Stimulated activated CD8-positive, alpha-beta memory T cell treated with anti-CD3 and anti-CD28 coated beads, Interleukin-4, amount 100 ng/mL, for 24 hours (primary cell): ENCODE results near the gene WDR72.

ENCODE experiments used
- DNase-seq: peaks from one replicate; pipeline ENCODE4 v3.0.0-alpha.2; 2020; ENCODE audit warnings: low read depth

Gene WDR72

GRCh38 chr15:53534105-53534839, 225.2 kb downstream of the WDR72 start:
- DNase-seq, result no peak

- no peak for DNase-seq
Observed at GRCh38 chr15:53530761-53531160, 228.7 kb downstream of the WDR72 start.

DNA sequence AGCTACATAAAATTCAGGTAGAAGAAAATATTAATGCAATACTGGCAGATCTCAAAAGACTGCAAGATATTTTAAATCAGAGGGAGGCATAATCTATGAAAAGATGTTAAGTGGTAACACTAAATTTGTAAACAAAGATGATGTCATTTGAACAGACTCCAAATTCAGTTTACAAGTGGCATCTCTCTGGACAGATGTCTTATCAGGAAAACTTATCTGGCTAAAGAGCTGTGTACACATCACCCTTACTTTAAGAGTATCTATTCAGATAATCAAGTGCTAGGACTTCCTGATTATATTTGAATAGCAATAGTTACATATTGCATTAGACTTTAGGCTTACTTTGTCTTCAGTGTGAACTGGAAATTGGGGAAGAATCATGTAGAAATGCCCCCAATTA, 231.5 kb downstream of the WDR72 start:
- no peak for DNase-seq

- DNase-seq, result no peak
Observed at GRCh38 chr15:53525894-53526293, 233.6 kb downstream of the WDR72 start.

DNA sequence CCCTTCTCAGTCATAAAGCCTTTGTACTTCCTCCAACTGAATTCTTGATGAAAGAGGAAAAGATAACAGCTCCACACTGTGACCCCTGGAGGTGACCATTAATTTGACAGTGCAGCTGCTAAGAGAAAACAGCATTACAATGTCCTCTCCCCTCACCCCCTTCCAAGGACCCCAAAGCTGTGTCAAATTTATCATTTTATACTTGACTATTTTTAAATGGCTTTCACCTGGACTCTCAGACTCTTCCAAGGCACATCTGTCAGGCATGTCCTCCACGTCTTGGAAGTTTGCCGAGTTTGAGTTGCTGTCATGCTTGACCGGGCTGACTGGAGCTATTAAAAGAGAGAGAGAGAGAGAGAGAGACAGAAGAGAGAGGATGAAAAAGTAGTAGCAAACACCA, 236.5 kb downstream of the WDR72 start:
- no peak for DNase-seq

DNA sequence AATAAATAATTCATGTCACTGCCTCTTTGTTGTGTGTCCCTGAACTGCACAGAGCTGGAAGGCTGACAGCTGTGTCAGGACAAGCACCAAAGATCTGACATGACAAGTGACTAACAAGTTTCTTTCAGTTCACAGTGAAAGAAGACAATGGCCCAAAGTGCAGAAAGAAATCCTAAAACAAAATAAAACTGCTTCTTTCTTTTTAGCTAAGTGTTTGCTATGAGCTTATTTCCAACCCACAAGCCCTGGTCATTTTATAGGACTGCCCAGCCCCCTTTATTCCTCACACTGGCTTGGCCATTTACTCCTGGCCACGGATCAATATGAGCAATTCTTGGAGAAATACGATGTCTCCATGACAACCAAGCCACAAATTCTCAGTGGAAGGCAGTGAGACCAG, 238.5 kb downstream of the WDR72 start:
- no peak for DNase-seq

DNA sequence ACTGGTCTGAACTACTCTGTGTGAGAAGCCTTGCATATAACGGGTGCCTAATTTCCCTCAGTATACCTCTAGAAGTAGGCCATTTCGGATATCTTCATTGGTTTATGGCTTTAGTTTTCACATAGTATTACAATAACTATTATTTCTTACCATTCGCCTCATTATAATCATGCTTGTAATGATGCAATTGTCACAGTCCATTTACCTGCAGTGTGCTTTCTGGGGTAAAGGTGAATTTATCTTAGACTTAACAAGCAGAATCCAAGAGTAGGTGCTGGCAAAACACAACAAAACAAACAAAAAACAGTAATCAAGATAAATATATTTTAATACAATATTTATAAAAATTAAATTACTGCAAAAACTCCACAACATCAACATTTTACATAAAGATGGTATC, 246.0 kb downstream of the WDR72 start:
- no peak for DNase-seq

DNA sequence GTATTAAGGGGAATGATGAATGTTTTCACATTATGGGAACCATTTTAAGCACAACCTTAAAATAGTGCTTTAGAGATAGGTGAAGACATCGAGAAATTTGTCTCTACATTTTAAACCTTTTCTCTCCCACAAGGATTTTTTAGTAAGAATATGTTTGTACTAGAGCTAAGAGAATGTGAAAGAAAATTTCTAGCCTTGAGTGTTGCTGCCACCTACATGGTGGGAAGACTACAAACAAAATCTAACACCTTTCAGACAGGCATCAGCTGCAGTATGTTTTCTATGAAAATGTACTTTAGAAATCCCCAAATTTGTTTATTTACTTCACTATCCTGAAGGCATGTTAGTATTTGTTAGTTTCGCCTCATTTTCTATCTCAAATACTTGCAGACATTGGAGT, 247.4 kb downstream of the WDR72 start:
- no peak for DNase-seq

DNA sequence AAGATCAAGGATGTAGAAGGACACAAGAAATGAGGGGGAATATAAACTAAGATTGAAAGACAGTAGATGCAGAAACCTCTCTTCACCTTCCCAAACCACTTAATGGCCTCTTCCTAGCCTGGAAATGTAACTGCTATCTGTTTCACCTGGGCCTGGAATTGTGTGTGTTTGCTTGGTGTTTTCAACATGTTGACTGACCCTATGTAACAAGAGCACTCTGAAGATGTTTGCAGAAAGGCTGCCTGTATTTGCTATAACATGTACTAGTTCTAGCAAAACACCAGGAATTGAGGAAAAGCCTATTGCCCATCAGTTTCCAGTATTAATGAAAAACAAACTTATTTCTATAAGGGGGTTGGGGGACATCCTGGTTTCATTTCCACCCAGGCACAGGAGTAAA, 248.3 kb downstream of the WDR72 start:
- DNase-seq, result no peak

GRCh38 chr15:53506370-53506769, 253.1 kb downstream of the WDR72 start:
- no peak for DNase-seq

- no peak for DNase-seq
Observed at GRCh38 chr15:53498996-53499395, 260.5 kb downstream of the WDR72 start.

GRCh38 chr15:53490341-53490740, 269.1 kb downstream of the WDR72 start:
- DNase-seq, result no peak

DNA sequence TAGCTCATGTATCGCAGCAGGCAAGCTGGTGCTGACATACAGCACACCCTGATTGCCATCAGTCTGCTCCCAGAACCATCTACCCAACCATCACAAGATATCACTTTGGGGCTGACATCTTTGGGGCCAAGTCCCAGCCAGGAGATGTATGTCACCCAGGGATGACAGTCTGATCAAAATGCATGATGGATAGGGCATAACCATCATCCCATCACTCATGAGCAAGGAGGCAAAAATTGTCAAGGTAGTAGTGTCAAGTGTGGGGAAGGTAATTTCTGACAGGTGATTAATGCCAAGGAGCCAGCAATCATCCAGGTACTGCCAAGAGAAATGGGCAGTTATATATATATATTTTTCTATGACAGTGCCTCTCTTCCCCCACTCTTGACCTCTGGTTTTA, 277.4 kb downstream of the WDR72 start:
- DNase-seq, result no peak

DNA sequence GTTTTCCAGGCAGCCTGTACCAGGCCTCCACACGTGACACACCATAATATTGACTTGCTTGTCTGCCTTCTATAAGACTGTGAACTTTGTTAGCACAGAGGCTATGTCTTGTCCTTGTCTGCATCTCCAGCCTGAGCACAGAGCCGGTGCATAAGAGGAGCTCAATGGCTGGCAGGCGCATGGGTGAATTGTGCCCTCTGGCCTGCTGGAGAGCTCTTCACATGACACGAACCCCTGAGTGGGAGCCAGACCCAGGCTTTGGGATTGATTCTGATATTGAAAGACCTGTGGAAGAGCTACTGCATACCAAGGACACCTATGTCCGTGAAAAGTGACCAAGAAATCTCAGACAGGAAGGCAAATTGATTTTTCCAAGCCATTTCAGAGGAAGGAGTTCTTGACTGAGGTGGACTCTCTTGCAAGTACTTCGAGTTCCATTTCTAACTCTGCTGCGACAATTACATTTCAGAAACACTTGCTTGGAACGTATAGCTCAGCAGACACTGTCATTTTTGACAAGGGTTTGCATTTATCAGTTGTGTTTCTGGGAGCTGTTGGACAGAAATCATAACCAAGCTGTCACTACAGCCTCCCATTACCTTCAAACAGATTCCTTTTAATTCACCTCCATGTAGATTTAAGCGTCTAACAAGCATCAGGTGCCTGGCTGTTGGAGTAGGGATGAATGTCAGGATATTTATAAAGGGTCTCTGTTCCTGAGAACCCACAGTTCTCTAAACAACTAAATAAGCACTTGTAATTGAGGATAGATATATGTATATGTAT, 281.3 kb downstream of the WDR72 start:
- no peak for DNase-seq

DNA sequence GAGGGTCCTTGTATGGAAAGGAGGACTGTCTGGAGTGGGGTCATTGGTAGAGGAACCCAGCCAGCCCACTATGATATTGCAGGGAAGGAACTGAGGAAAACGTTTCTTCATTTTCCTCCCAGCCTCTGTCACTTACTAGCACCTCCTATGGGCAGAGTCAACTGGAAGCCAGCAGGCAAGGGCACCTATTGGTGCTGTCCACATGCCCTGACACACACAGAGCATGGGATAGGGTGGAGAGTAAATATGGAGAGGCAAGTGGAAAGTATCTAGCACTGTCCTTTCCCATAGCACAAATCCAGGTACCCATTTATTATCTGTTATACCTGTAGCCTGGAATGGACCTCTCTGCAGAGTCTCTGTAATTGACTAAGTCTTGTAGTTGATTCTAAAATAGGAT, 285.6 kb downstream of the WDR72 start:
- DNase-seq, result no peak

DNA sequence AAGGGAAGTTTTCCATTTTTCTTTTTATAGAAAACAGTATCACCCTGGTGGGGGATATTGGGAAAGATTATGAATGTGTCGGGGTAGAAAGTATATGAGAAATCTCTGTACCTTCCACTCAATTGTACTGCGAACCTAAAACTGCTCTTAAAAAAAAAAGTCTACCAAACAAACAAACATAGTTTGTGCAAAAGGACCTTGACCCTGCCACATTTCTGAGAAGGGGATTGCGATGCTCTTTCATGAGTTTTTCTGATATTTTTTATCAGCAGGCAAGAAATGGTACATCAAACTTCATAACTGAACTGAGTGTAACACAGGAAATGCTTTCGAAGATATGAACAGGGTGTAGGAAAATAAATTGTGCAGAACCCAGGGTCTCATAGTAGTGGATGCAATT, 286.0 kb downstream of the WDR72 start:
- DNase-seq, result no peak

- DNase-seq, result no peak
Observed at GRCh38 chr15:53472883-53473282, 286.6 kb downstream of the WDR72 start.

DNA sequence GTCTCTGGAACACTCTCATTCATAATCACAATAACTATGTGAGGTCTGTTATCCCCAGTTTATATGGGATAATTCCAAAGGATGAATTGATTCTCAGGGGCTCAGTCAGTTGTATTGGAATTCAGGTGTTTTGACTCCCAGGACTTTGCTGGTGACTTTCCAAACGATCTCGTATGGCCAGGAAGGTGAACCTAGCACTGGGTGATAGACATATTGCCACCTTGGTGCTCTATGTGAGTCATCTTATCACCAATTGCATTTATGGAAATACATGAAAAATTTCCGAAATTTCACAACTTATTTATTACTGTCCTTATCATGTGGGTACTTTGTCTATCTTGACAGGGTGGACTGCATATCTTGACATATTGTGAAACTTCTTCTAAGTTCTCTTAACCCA, 287.3 kb downstream of the WDR72 start:
- DNase-seq, result no peak

- no peak for DNase-seq
Observed at GRCh38 chr15:53470743-53471142, 288.7 kb downstream of the WDR72 start.

DNA sequence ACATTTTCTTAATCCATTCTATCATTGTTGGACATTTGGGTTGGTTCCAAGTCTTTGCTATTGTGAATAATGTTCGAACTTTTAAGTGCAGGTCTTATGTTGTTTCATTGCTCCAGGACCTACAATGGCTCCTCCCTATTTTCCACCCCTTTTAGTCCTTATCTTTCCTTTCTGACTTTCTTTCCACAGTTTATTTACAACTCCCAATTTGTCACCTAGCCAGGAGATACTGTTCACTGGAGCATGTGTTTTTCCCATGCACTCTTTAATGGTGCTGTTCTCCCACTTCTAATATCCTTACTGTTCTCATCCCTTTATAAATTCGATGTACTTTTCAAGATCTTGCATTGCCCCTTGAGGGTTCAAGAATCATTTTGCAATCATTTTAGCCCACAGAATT, 290.0 kb downstream of the WDR72 start:
- DNase-seq, result no peak
